DOHH2 (cell line): Measurements from ENCODE around the gene RPL28.

Source experiments
- CTCF ChIP-seq: fragments of 200-600 bp; sonication (generic); IDR thresholded peaks from one replicate; pipeline ENCODE4 v1.5.1; 2014; ENCODE audit warnings: antibody characterized with exemption, mild to moderate bottlenecking, low read depth, low read length; ENCODE audit not compliant: poor library complexity, severe bottlenecking
- EZH2phosphoT487 ChIP-seq: fragments of 200-600 bp; sonication (generic); IDR thresholded peaks from 2 replicates; pipeline ENCODE4 v1.6.1; 2017; ENCODE audit warnings: borderline replicate concordance, mild to moderate bottlenecking, antibody characterized with exemption, low read length, moderate library complexity, mixed read lengths

GRCh38 chr19:55346725-55347441 is 38.8 kb upstream of the RPL28 start:
- TF ChIP-seq CTCF: no peak
- TF ChIP-seq EZH2phosphoT487: no peak
